Subcutaneous adipose tissue (tissue), 4 donors: ENCODE data around the gene TEX35. TPM values are rescaled to one million over a fixed set of nuclear protein-coding genes. Genes with fewer than 3 reads are reported as not detected.

Experiments used
- CTCF ChIP-seq: fragments of 450-650 bp; IDR thresholded peaks from one replicate; pipeline ENCODE4 v1.5.1; 2016; ENCODE audit warnings: low read depth, mild to moderate bottlenecking, control low read depth, antibody characterized with exemption, moderate library complexity
- total RNA-seq, 4 donors: library from RNA; depleted of rRNA; stranded (reverse); fragments of >200 nt; gene quantifications; one replicate each; pipeline ENCODE4 v1.1.0, GENCODE V29; 2016

Gene TEX35
- total RNA-seq, 4 donors from 2014 or later = not detected

GRCh38 chr1:178530502-178530901, 17.6 kb downstream of the TEX35 start:
- TF ChIP-seq CTCF = no peak

GRCh38 chr1:178531887-178532286, 19.0 kb downstream of the TEX35 start:
- no peak for TF ChIP-seq CTCF

GRCh38 chr1:178532392-178532791, 19.5 kb downstream of the TEX35 start:
- TF ChIP-seq CTCF = no peak

- no peak for TF ChIP-seq CTCF
Observed at GRCh38 chr1:178533121-178533946, 20.4 kb downstream of the TEX35 start.

GRCh38 chr1:178534137-178534868, 21.4 kb downstream of the TEX35 start:
- TF ChIP-seq CTCF = no peak

GRCh38 chr1:178536329-178536728, 23.4 kb downstream of the TEX35 start:
- no peak for TF ChIP-seq CTCF

GRCh38 chr1:178536844-178537371, 24.0 kb downstream of the TEX35 start:
- TF ChIP-seq CTCF = no peak
